Nephron progenitor cell (in vitro differentiated cells): ENCODE results near the gene ASB1.
"Not testable (repeated sequence)": the region's sequence is repeated elsewhere in the genome, so short reads cannot be mapped to it uniquely, and the experiment has no call there.

ENCODE experiments used
- DNase-seq: peaks from one replicate; pipeline ENCODE4 v3.0.0; 2021
- H3K27ac Mint-ChIP-seq: 2 replicates; pipeline ENCODE4 v1.8.0; 2021; ENCODE audit warnings: mild to moderate bottlenecking, moderate library complexity, mixed read lengths
- H3K27me3 Mint-ChIP-seq: 2 replicates; pipeline ENCODE4 v1.8.0; 2021; ENCODE audit warnings: mild to moderate bottlenecking, low read depth, mixed read lengths; ENCODE audit not compliant: poor library complexity
- H3K36me3 Mint-ChIP-seq: 2 replicates; pipeline ENCODE4 v1.8.0; 2021; ENCODE audit warnings: low read depth, mixed read lengths
- H3K4me1 Mint-ChIP-seq: 2 replicates; pipeline ENCODE4 v1.8.0; 2021; ENCODE audit warnings: mixed read lengths
- H3K4me3 Mint-ChIP-seq: 2 replicates; pipeline ENCODE4 v1.8.0; 2021; ENCODE audit warnings: mild to moderate bottlenecking, moderate library complexity, mixed read lengths
- H3K9me3 Mint-ChIP-seq: 2 replicates; pipeline ENCODE4 v1.8.0; 2021; ENCODE audit warnings: mild to moderate bottlenecking, moderate library complexity, mixed read lengths
- CTCF ChIP-seq: fragments of 200-600 bp; sonication (generic); IDR thresholded peaks from 2 replicates; pipeline ENCODE4 v1.5.0; 2021; ENCODE audit warnings: antibody characterized with exemption

Gene ASB1

GRCh38 chr2:238440767-238441166 lies 14.0 kb downstream of the ASB1 start:
- Mint-ChIP-seq H3K27me3 (no peaks in the 10 kb centered on the region), H3K36me3 (peaks cover 64% of the 10 kb centered on the region), H3K9me3 (no peaks in the 10 kb centered on the region), H3K4me3 (no peak overlapping the region), H3K4me1 (peaks cover 44% of the 10 kb centered on the region), H3K27ac (peak overlapping the region; percentile 58)
- DNase-seq, result no peak
- TF ChIP-seq CTCF, result no peak

- no peaks in the 10 kb centered on the region for H3K9me3 Mint-ChIP-seq
- TF ChIP-seq CTCF, result no peak
- H3K36me3 Mint-ChIP-seq, result peaks cover 64% of the 10 kb centered on the region
- no peaks in the 10 kb centered on the region for H3K27me3 Mint-ChIP-seq
- peaks cover 44% of the 10 kb centered on the region for H3K4me1 Mint-ChIP-seq
- H3K4me3 Mint-ChIP-seq, result no peak overlapping the region
- no peak for DNase-seq
- H3K27ac Mint-ChIP-seq, result peak overlapping the region; percentile 90
Observed at GRCh38 chr2:238441262-238442114, 14.8 kb downstream of the ASB1 start.

GRCh38 chr2:238442257-238442656 lies 15.5 kb downstream of the ASB1 start:
- DNase-seq, H3K4me3 Mint-ChIP-seq, H3K9me3 Mint-ChIP-seq, H3K27ac Mint-ChIP-seq, H3K27me3 Mint-ChIP-seq: not testable (repeated sequence)
- Mint-ChIP-seq H3K36me3 (peaks cover 64% of the 10 kb centered on the region), H3K4me1 (peaks cover 44% of the 10 kb centered on the region)

- H3K36me3 Mint-ChIP-seq, result peaks cover 64% of the 10 kb centered on the region
- no peak for DNase-seq
- no peak for TF ChIP-seq CTCF
- no peak overlapping the region for H3K4me3 Mint-ChIP-seq
- peaks cover 4% of the 10 kb centered on the region for H3K27me3 Mint-ChIP-seq
- no peak overlapping the region for H3K27ac Mint-ChIP-seq
- no peaks in the 10 kb centered on the region for H3K9me3 Mint-ChIP-seq
- H3K4me1 Mint-ChIP-seq, result peaks cover 50% of the 10 kb centered on the region
Observed at GRCh38 chr2:238444242-238444641, 17.5 kb downstream of the ASB1 start.

- TF ChIP-seq CTCF, result no peak
- no peak overlapping the region for H3K4me3 Mint-ChIP-seq
- peaks cover 4% of the 10 kb centered on the region for H3K27me3 Mint-ChIP-seq
- DNase-seq, result no peak
- peaks cover 71% of the 10 kb centered on the region for H3K36me3 Mint-ChIP-seq
- H3K9me3 Mint-ChIP-seq, result no peaks in the 10 kb centered on the region
- H3K4me1 Mint-ChIP-seq, result peaks cover 37% of the 10 kb centered on the region
- no peak overlapping the region for H3K27ac Mint-ChIP-seq
Observed at GRCh38 chr2:238445409-238446190, 18.9 kb downstream of the ASB1 start.

GRCh38 chr2:238446371-238446770 lies 19.6 kb downstream of the ASB1 start:
- H3K4me3 Mint-ChIP-seq, result no peak overlapping the region
- H3K9me3 Mint-ChIP-seq, result no peaks in the 10 kb centered on the region
- peaks cover 75% of the 10 kb centered on the region for H3K36me3 Mint-ChIP-seq
- H3K27me3 Mint-ChIP-seq, result peaks cover 4% of the 10 kb centered on the region
- TF ChIP-seq CTCF, result no peak
- DNase-seq, result no peak
- H3K4me1 Mint-ChIP-seq, result peaks cover 29% of the 10 kb centered on the region
- peak overlapping the region; percentile 45 for H3K27ac Mint-ChIP-seq
